H4 (cell line): Measurements from ENCODE around the gene CS. TPM values are rescaled to one million over a fixed set of nuclear protein-coding genes. Genes with fewer than 3 reads are reported as not detected.
"Not testable (repeated sequence)": the region's sequence is repeated elsewhere in the genome, so short reads cannot be mapped to it uniquely, and the experiment has no call there.

Experiments used
- DNase-seq: peaks from one replicate; pipeline ENCODE4 v3.0.0-alpha.2; 2015; ENCODE audit warnings: low spot score
- total RNA-seq: library from RNA; depleted of rRNA; stranded (reverse); fragments of >200 nt; shearing (Covaris generic); gene quantifications from 2 replicates; pipeline ENCODE4 v1.2.3, GENCODE V29; 2014

The CS gene
- total RNA-seq, 1 experiment from 2014 or later, result 155 TPM

GRCh38 chr12:56280849-56281248 lies 19.3 kb downstream of the CS start:
- no peak for DNase-seq

- DNase-seq, result no peak
Observed at GRCh38 chr12:56278905-56279304, 21.2 kb downstream of the CS start.

- DNase-seq, result no peak
Observed at GRCh38 chr12:56274299-56274698, 25.8 kb downstream of the CS start.

- DNase-seq, result not testable (repeated sequence)
Observed at GRCh38 chr12:56272468-56272867, 27.7 kb downstream of the CS start.

- no peak for DNase-seq
Observed at GRCh38 chr12:56271031-56271430, 29.1 kb downstream of the CS start.

- DNase-seq, result no peak
Observed at GRCh38 chr12:56267443-56268071, 32.6 kb downstream of the CS start.

GRCh38 chr12:56266693-56267442 lies 33.3 kb downstream of the CS start, which contains the start of gene COQ10A:
COQ10A (plus strand) TSS chr12:56266942; CDS start chr12:56267119, 177 bp downstream.
- DNase-seq, result peak; percentile 84

GRCh38 chr12:56266068-56266692 lies 34.0 kb downstream of the CS start:
- DNase-seq, result not testable (repeated sequence)

GRCh38 chr12:56262955-56263354 lies 37.2 kb downstream of the CS start:
- not testable (repeated sequence) for DNase-seq

- no peak for DNase-seq
Observed at GRCh38 chr12:56261503-56262232, 38.5 kb downstream of the CS start.

GRCh38 chr12:56260921-56261320 lies 39.2 kb downstream of the CS start:
- DNase-seq, result no peak

GRCh38 chr12:56260380-56260779 lies 39.8 kb downstream of the CS start:
- DNase-seq, result no peak

- DNase-seq, result no peak
Observed at GRCh38 chr12:56258820-56259183, 41.3 kb downstream of the CS start.

- peak; percentile 51 for DNase-seq
Observed at GRCh38 chr12:56258068-56258819, 41.9 kb downstream of the CS start, which contains the start of gene ANKRD52. ANKRD52 (minus strand) TSS chr12:56258384; CDS start chr12:56258269, 115 bp downstream.

GRCh38 chr12:56257491-56258067 lies 42.6 kb downstream of the CS start:
- no peak for DNase-seq

GRCh38 chr12:56257071-56257470 lies 43.1 kb downstream of the CS start:
- no peak for DNase-seq

GRCh38 chr12:56256326-56256960 lies 43.7 kb downstream of the CS start:
- DNase-seq, result no peak

GRCh38 chr12:56255671-56256070 lies 44.5 kb downstream of the CS start:
- DNase-seq, result no peak

- no peak for DNase-seq
Observed at GRCh38 chr12:56253091-56253490, 47.0 kb downstream of the CS start.

GRCh38 chr12:56252649-56253048 lies 47.5 kb downstream of the CS start:
- DNase-seq, result no peak
